Smooth muscle cell (in vitro differentiated cells): ENCODE results near the gene MYO18B. TPM values are rescaled to one million over a fixed set of nuclear protein-coding genes. Genes with fewer than 3 reads are reported as not detected.

Experiments
- DNase-seq: peaks from one replicate; lab custom pipeline; 2025; ENCODE audit not compliant: unreplicated experiment; lab: John Stamatoyannopoulos, UW
- H2AFZ ChIP-seq: fragments of 200-600 bp; sonication (generic); 2 replicates; pipeline ENCODE4 v1.6.0; 2016; ENCODE audit warnings: antibody characterized with exemption, low read depth, mild to moderate bottlenecking
- H3F3A ChIP-seq: fragments of 200-600 bp; sonication (generic); 2 replicates; pipeline ENCODE4 v1.6.0; 2017; ENCODE audit warnings: antibody characterized with exemption, low read depth
- H3K27ac ChIP-seq: fragments of 200-600 bp; sonication (generic); 2 replicates; pipeline ENCODE4 v1.5.1; 2016; ENCODE audit warnings: low read depth, mild to moderate bottlenecking
- H3K27me3 ChIP-seq: fragments of 200-600 bp; sonication (generic); 2 replicates; pipeline ENCODE4 v1.6.1; 2016; ENCODE audit warnings: low read depth, mild to moderate bottlenecking
- H3K36me3 ChIP-seq: fragments of 200-600 bp; sonication (generic); 2 replicates; pipeline ENCODE4 v1.5.1; 2016; ENCODE audit warnings: low read depth
- H3K4me1 ChIP-seq: fragments of 200-600 bp; sonication (generic); 2 replicates; pipeline ENCODE4 v1.5.1; 2016; ENCODE audit warnings: low read depth
- H3K4me2 ChIP-seq: fragments of 200-600 bp; sonication (generic); 2 replicates; pipeline ENCODE4 v1.6.0; 2016; ENCODE audit warnings: mild to moderate bottlenecking
- H3K4me3 ChIP-seq: fragments of 200-600 bp; sonication (generic); 2 replicates; pipeline ENCODE4 v1.5.1; 2016; ENCODE audit warnings: mild to moderate bottlenecking
- H3K79me2 ChIP-seq: fragments of 200-600 bp; sonication (generic); 2 replicates; pipeline ENCODE4 v1.6.0; 2016; ENCODE audit warnings: low read depth, mild to moderate bottlenecking
- H3K9ac ChIP-seq: fragments of 200-600 bp; sonication (generic); 2 replicates; pipeline ENCODE4 v1.6.0; 2016; ENCODE audit warnings: low read depth
- H3K9me3 ChIP-seq: fragments of 200-600 bp; sonication (generic); replicated peaks from 2 replicates; pipeline ENCODE4 v1.5.1; 2016; ENCODE audit warnings: low read depth
- H4K20me1 ChIP-seq: fragments of 200-600 bp; sonication (generic); 2 replicates; pipeline ENCODE4 v1.6.0; 2016; ENCODE audit warnings: low read depth
- WGBS: methylation state at CpG from one replicate; pipeline ENCODE4 v1.1.7; 2016; ENCODE audit warnings: low lambda C conversion rate; 5-methylcytosine and 5-hydroxymethylcytosine counted together
- polyA plus RNA-seq: library from polyadenylated mRNA; unstranded; fragments of >200 nt; fragmentation: Nextera tagmentation; extraction: Ambion mirVana; gene quantifications from 2 replicates; pipeline ENCODE4 v1.2.1, GENCODE V29; 2016
- total RNA-seq: library from RNA; depleted of rRNA; stranded (reverse); fragments of >200 nt; gene quantifications from 2 replicates; pipeline ENCODE4 v1.2.3, GENCODE V29; 2014
- TF ChIP-seq, protein P1 (sequence below): fragments of 200-600 bp; sonication (generic); IDR thresholded peaks from 2 replicates; pipeline ENCODE4 v1.5.1; 2017; ENCODE audit warnings: borderline replicate concordance, mild to moderate bottlenecking, antibody characterized with exemption; ENCODE audit not compliant: insufficient read depth, poor library complexity, severe bottlenecking

The MYO18B gene
- total and polyA plus RNA-seq, 2 experiments from 2014 or later, result 0.13 to 1.2 TPM

DNA sequence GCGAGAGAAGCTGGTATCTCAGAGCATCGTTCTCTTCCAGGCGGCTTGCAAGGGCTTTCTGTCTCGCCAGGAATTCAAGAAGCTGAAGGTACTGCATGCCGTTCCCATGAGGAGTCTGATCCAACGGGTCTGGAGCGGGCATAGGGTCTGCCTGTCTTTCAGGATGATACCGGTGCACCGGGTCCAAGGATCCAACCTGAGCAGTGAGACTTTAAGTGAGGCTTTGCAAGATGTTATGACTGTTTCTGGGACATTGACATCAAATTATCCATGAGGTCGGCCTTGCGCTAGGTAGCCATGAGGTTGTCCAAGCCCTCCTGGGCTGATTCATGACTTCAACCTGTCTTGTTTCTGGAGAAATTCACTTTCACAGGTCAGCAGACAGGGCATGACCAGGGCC, 132.3 kb downstream of the MYO18B start:
- Histone ChIP-seq H3K4me3 (no peak overlapping the region), H3K27me3 (peaks cover 3% of the 10 kb centered on the region), H3F3A (no peaks in the 10 kb centered on the region), H4K20me1 (no peaks in the 10 kb centered on the region), H3K4me2 (no peak overlapping the region), H3K9me3 (no peaks in the 10 kb centered on the region), H3K79me2 (no peaks in the 10 kb centered on the region), H3K4me1 (no peaks in the 10 kb centered on the region), H2AFZ (no peak overlapping the region), H3K9ac (no peak overlapping the region), H3K36me3 (no peaks in the 10 kb centered on the region), H3K27ac (no peak overlapping the region)
- no peak for DNase-seq
- TF ChIP-seq, protein P1, sequence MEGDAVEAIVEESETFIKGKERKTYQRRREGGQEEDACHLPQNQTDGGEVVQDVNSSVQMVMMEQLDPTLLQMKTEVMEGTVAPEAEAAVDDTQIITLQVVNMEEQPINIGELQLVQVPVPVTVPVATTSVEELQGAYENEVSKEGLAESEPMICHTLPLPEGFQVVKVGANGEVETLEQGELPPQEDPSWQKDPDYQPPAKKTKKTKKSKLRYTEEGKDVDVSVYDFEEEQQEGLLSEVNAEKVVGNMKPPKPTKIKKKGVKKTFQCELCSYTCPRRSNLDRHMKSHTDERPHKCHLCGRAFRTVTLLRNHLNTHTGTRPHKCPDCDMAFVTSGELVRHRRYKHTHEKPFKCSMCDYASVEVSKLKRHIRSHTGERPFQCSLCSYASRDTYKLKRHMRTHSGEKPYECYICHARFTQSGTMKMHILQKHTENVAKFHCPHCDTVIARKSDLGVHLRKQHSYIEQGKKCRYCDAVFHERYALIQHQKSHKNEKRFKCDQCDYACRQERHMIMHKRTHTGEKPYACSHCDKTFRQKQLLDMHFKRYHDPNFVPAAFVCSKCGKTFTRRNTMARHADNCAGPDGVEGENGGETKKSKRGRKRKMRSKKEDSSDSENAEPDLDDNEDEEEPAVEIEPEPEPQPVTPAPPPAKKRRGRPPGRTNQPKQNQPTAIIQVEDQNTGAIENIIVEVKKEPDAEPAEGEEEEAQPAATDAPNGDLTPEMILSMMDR, result no peak
- WGBS, result 92% methylated on average over 11 of the region's 11 CpGs

DNA sequence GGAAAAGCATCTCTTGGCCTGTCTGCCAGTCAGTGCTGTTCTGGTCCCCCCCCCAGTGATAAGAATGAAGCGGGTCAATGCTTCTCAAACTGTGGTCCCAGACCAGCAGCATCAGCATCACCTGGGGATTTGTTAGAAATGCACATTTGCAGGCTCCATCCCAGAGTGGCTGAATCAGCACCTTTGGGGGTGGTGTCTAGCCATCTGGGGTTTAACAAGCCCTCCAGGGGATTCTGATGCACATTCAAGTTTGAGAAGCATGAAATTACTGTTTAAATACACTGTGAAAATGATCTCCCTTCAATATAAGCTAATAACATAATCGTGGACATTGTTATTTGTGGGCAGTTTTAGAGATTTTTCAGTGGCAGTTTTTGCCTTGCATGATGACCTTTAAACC, 133.5 kb downstream of the MYO18B start:
- Histone ChIP-seq H3K9ac (no peak overlapping the region), H4K20me1 (no peaks in the 10 kb centered on the region), H2AFZ (no peak overlapping the region), H3K4me3 (no peak overlapping the region), H3K27ac (no peak overlapping the region), H3K27me3 (peaks cover 3% of the 10 kb centered on the region), H3K4me2 (no peak overlapping the region), H3K36me3 (no peaks in the 10 kb centered on the region), H3K9me3 (no peaks in the 10 kb centered on the region), H3K79me2 (no peaks in the 10 kb centered on the region), H3K4me1 (no peaks in the 10 kb centered on the region), H3F3A (no peaks in the 10 kb centered on the region)
- no peak for DNase-seq
- TF ChIP-seq, protein P1, result no peak
- 76% methylated on average over 2 of the region's 2 CpGs for WGBS

DNA sequence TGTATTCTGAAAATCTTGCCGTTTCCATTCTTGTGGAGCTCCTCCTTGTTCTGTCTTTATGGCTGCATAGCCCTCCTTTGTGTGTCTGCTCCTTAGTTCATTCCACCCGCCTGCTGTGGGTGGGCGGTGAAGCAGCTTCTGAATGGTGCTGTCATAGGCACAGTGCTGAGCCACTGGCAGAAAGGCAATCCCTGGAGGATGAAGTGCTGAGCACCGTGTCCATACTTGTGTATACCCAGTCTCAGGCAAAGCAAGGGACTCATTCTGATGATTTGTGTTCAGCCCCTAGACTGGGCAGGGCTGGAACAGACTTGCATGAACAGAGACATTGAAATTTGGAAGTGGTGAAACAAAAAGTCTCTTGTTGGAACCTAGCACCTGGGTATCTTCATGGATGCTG, 134.9 kb downstream of the MYO18B start:
- Histone ChIP-seq H3F3A (no peaks in the 10 kb centered on the region), H4K20me1 (no peaks in the 10 kb centered on the region), H3K4me3 (no peak overlapping the region), H3K27me3 (peaks cover 3% of the 10 kb centered on the region), H3K4me1 (no peaks in the 10 kb centered on the region), H3K79me2 (no peaks in the 10 kb centered on the region), H2AFZ (no peak overlapping the region), H3K27ac (no peak overlapping the region), H3K9me3 (no peaks in the 10 kb centered on the region), H3K4me2 (no peak overlapping the region), H3K36me3 (no peaks in the 10 kb centered on the region), H3K9ac (no peak overlapping the region)
- DNase-seq, result no peak
- TF ChIP-seq, protein P1, result no peak
- WGBS, result 65% methylated on average over 4 of the region's 4 CpGs

DNA sequence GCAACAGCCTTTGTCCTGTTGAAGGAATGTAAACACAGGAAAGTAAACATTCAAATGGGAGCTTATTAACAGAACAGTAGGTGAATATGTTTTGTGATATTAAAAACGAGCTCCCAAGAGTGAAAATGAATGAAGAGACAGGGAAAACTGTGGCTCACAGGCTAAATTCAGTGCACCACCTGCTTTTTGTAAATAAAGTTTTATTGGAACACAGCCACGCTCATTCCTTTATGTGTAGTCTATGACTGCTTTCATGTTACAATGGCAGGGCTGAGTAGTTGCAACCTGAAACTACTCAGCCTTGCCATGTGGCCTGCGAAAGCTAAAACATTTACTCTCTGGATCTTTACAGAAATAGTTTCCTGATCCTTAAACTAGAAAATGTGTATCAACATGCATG, 136.9 kb downstream of the MYO18B start:
- no peaks in the 10 kb centered on the region for H3K79me2 ChIP-seq
- no peak overlapping the region for H3K27ac ChIP-seq
- peaks cover 3% of the 10 kb centered on the region for H3K27me3 ChIP-seq
- no peak overlapping the region for H2AFZ ChIP-seq
- H3K4me1 ChIP-seq, result no peaks in the 10 kb centered on the region
- TF ChIP-seq, protein P1, result no peak
- no peak overlapping the region for H3K4me2 ChIP-seq
- H3K9me3 ChIP-seq, result no peaks in the 10 kb centered on the region
- no peaks in the 10 kb centered on the region for H4K20me1 ChIP-seq
- H3F3A ChIP-seq, result no peaks in the 10 kb centered on the region
- H3K9ac ChIP-seq, result no peak overlapping the region
- no peak overlapping the region for H3K4me3 ChIP-seq
- no peaks in the 10 kb centered on the region for H3K36me3 ChIP-seq
- WGBS, result 80% methylated on average over 3 of the region's 3 CpGs
- DNase-seq, result no peak
